GM18526 (cell line): ENCODE measurements around the gene SERINC5.

Source experiments
- POLR2A ChIP-seq: IDR thresholded peaks from 3 replicates; pipeline ENCODE4 v1.6.1; 2011; ENCODE audit not compliant: insufficient read length; ENCODE audit errors: extremely low read depth

The SERINC5 gene

GRCh38 chr5:80083101-80083890 is 172.6 kb downstream of the SERINC5 start:
- TF ChIP-seq POLR2A, result no peak

DNA sequence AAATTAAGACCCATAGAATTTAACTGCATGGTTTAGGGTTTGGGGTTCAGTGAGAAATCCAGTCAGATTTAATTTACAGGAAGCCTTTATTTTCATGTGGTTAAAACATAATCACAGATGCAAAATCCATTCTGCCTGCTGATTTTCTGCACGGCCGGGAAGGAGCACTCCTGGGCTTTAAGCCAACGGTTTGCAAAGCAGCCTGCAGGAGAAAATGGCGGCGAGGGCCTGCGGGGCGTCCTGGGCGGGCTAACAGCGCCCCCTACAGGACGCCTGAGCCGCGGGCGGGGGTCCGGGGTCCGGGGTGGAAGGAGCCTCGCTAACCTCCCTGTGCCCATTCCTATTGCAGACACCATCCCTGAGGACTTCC is 173.1 kb downstream of the SERINC5 start:
- no peak for TF ChIP-seq POLR2A

GRCh38 chr5:80082281-80082680 is 173.6 kb downstream of the SERINC5 start:
- no peak for TF ChIP-seq POLR2A

- no peak for TF ChIP-seq POLR2A
These were observed 176.9 kb downstream of the SERINC5 start for GRCh38 chr5:80078921-80079320.

GRCh38 chr5:80077051-80077714 is 178.7 kb downstream of the SERINC5 start:
- no peak for TF ChIP-seq POLR2A

DNA sequence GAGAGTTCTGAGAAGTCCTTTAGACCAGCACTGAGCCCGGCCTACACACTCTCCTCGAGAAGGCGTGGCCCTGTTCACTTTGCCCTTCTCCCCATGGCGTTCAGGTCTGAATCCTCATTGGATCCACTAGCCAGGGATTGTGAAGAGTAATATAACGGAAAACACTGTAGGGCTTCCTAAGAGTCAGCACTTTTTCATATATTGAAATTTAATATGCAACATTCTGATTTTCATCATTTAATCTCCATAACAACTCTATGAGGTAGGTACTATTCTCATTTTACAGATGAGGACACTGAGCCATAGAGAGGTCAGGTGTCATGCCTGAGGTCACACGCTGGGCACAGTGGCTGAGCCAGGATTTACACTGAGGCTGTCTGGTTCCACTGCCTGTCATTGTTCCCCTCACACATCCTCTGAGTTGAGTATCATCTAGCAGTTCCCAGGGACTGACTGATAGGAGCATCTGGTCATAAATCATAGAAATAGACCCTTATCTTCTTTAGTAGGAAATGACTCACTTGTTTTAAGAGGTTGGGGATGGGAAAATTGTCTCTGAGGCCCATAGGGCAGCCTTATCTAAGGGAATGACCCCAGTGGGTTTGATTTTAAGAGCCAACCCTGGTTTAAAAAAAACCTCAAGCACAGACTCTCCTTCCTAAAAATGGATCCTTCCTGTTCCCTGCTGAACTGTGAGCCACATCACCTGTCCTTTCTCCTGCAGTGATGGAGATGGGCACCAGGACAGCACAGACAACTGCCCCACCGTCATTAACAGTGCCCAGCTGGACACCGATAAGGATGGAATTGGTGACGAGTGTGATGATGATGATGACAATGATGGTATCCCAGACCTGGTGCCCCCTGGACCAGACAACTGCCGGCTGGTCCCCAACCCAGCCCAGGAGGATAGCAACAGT is 179.5 kb downstream of the SERINC5 start:
- no peak for TF ChIP-seq POLR2A

- no peak for TF ChIP-seq POLR2A
These were observed 183.5 kb downstream of the SERINC5 start for GRCh38 chr5:80072103-80073073.

- no peak for TF ChIP-seq POLR2A
These were observed 184.3 kb downstream of the SERINC5 start for GRCh38 chr5:80071510-80072021.

DNA sequence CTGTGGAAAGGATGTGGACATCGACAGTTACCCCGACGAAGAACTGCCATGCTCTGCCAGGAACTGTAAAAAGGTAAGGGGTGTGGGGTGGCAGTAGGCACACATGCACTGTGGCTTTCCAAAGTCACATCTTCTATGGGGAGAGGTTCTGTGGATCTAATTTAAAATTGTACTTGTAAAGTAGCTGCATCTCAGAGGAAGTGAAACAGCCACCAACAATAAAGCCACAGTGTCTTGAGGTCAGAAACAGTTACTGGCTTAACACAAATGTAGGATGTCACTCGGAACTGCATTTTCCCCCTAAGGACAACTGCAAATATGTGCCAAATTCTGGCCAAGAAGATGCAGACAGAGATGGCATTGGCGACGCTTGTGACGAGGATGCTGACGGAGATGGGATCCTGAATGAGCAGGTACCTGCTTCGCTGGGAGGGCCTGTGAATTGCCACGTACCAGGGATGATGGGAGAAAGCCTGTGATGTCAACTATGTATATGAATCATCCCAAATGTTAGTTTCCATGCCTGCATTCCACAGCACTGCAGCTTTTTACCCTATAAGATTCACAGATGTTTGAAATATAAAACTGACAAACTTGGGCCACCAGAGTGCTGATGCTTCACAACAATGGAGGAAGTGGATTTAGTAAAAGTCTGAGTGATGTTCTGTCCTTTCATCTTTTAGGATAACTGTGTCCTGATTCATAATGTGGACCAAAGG is 185.4 kb downstream of the SERINC5 start:
- TF ChIP-seq POLR2A, result no peak

DNA sequence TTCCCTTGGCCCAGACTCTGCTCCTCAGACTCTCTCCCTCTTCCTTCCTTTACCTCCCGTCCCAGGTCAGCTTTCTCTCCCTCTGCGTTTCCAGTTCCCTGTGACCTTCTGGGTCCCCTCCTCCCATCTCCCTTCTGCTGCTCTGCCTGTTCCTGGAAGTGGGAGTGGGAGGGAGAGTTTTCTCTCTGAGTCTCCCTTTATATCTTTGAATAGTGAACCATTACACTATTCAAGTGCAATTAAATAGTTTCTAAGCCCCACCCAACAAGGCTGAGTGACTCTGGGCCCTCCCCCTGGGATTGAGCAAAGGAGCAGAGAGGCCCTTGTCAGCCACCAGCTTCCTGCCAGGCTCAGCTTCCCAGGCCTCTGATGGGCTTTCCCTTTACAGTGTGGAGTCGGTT is 185.9 kb downstream of the SERINC5 start:
- no peak for TF ChIP-seq POLR2A

GRCh38 chr5:80069251-80069800 is 186.5 kb downstream of the SERINC5 start:
- no peak for TF ChIP-seq POLR2A

DNA sequence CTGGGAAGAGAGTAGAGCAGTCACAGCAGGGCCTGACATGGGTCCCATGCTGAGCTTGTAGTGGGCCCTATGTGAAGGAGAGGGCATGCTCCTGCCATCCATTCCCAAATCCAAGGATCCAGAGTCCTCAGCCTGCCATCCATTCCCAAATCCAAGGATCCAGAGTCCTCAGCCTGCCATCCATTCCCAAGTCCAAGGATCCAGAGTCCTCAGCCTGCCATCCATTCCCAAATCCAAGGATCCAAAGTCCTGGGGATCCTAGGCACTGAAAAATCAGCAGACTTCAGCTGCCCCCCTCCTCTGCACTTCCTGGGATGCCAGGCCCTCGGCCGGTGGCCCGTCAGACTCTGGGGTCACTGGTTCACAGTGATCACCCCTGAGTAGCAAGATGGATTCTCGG is 187.1 kb downstream of the SERINC5 start:
- TF ChIP-seq POLR2A, result no peak

- no peak for TF ChIP-seq POLR2A
These were observed 187.6 kb downstream of the SERINC5 start for GRCh38 chr5:80068246-80068636.
